Measurements from ENCODE around the gene THSD7A. TPM values are rescaled to one million over a fixed set of nuclear protein-coding genes. Genes with fewer than 3 reads are reported as not detected.

THSD7A gene
- total and polyA plus RNA-seq, 9 of the 15 experiments (the other 6 are each of a cell fraction or from before 2014, with no cell fraction given) = 0.01 to 0.02 TPM; not detected in 7

DNA sequence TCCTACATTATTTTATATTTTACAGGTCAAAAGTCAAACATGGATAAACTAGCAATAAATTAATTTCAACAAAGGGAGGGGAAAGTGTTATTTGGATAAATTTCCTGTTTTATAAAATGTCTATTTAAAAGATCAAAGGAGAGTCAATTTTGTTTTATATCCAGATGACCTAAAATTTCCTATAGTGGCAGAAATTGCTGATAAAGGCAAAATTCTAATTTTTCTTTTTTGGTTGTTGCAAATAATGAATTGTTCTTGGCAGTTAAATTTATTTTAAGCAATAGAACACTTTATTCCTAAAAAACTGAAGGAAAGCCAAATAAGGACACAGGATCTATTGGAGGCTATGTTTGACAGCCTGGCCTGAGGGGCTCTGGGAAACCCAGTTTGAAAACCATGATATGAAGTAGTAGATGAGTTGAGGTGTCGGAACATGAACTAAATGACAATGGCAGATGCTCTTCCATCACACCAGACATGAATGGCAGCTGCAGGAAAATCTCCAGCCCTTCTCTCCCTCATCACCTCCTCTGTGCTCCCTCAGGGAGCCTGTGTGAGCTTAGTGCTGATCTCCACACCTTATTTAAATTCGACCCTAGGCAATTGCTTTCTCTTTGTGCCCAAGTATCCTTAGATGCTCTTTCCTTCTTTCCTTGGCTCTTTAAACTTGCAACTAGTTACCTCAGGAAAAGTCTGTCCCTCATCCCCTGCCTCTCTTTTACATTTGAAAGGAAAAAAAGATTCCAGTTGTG lies 395.0 kb downstream of the THSD7A start:
- no peaks in the 10 kb centered on the region for H3K79me2 ChIP-seq (ENCODE audit: control insufficient read depth, insufficient read depth, low read length)
- H3K4me1 ChIP-seq (replicated peaks in 1 of 2; ENCODE audit: control insufficient read depth in 2 of 2, insufficient read depth in 2 of 2, low read length in 2 of 2) = no peaks in the 10 kb centered on the region
- ATAC-seq = no peak
- WGBS (ENCODE audit: insufficient coverage, low coverage, missing lambda C conversion rate) = 0% methylated on average over 2 of the region's 2 CpGs
- no peak for FAIRE-seq
- no peak overlapping the region for H2AFZ ChIP-seq (ENCODE audit: low read depth, low read length)
- H3K36me3 ChIP-seq (ENCODE audit: control insufficient read depth, insufficient read depth, low read length) = no peaks in the 10 kb centered on the region
- ChIA-PET POLR2A (no interaction called here), CTCF (ENCODE audit: low intra/inter-chr PET ratio) (no interaction called here)
- H3K9me3 ChIP-seq (replicated peaks; ENCODE audit: control insufficient read depth, insufficient read depth, low read depth, low read length) = no peaks in the 10 kb centered on the region
- no peaks in the 10 kb centered on the region for H3K9me1 ChIP-seq (ENCODE audit: control insufficient read depth, insufficient read depth, low read length)
- no peak overlapping the region for H3K4me2 ChIP-seq (ENCODE audit: insufficient read depth, low read length)
- H3K4me3 ChIP-seq = no peak overlapping the region
- intact Hi-C loops (cut with micrococcal nuclease) = no loop called here
- DNase-seq (ENCODE audit: extremely low read depth in 1 of 4, low spot score in 3 of 4) = no peak
- H3K9ac ChIP-seq (ENCODE audit: insufficient read depth in 1 of 2, low read depth in 2 of 2, low read length in 2 of 2) = no peak overlapping the region
- no peak overlapping the region for H3K27ac ChIP-seq (ENCODE audit: extremely low read depth, low read depth, low read length)
- H3K27me3 ChIP-seq (ENCODE audit: control insufficient read depth in 2 of 2, insufficient read depth in 2 of 2, low read length in 2 of 2) = no peaks in the 10 kb centered on the region
- no peaks in the 10 kb centered on the region for H4K20me1 ChIP-seq (replicated peaks; ENCODE audit: control insufficient read depth, insufficient read depth, low read length)
- TF ChIP-seq MAFF (IDR thresholded peaks at IDR 0.05; ENCODE audit: low read length) (0 out of 2 replicates have a peak, but pooled peaks have one; percentile 9), ZNF316 (IDR thresholded peaks at IDR 0.05) (peak; percentile 50; the same call in 1 of the 2 replicates), ZNF354B (CRISPR knock-in tag; IDR thresholded peaks at IDR 0.05) (no peak)
- BruUV-seq (replicated peaks) = no TSS peak
- in situ Hi-C loops (cut with MboI) = no loop called here

DNA sequence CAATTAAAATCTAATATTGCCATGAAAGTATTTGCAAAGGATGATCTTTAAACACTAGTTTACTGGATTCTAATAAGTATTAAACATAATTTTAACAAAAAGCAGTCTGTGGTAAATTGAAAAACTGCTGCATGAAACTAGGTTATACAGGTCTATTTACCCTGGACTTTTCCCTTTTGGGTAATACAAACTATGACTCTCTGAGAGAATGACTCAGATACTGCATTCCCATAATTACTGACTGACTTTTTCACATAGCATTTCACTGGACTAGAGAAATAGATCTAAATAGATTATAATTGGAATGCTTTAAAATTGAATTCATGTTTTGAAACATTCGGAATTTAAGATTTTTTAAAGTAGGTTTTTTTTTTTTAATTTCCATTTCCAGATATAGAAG lies 395.7 kb downstream of the THSD7A start:
- ATAC-seq = no peak

More for the DNA sequence above, 395.7 kb downstream of the THSD7A start:
- Histone ChIP-seq H3K79me2 (ENCODE audit: control insufficient read depth, insufficient read depth, low read length) (no peaks in the 10 kb centered on the region), H3K4me1 (replicated peaks in 1 of 2; ENCODE audit: control insufficient read depth in 2 of 2, insufficient read depth in 2 of 2, low read length in 2 of 2) (no peaks in the 10 kb centered on the region), H2AFZ (ENCODE audit: low read depth, low read length) (no peak overlapping the region), H4K20me1 (replicated peaks; ENCODE audit: control insufficient read depth, insufficient read depth, low read length) (no peaks in the 10 kb centered on the region), H3K9me1 (ENCODE audit: control insufficient read depth, insufficient read depth, low read length) (no peaks in the 10 kb centered on the region), H3K4me3 (no peak overlapping the region), H3K27me3 (ENCODE audit: control insufficient read depth in 2 of 2, insufficient read depth in 2 of 2, low read length in 2 of 2) (no peaks in the 10 kb centered on the region), H3K36me3 (ENCODE audit: control insufficient read depth, insufficient read depth, low read length) (no peaks in the 10 kb centered on the region), H3K9ac (ENCODE audit: insufficient read depth in 1 of 2, low read depth in 2 of 2, low read length in 2 of 2) (no peak overlapping the region), H3K9me3 (replicated peaks; ENCODE audit: control insufficient read depth, insufficient read depth, low read depth, low read length) (no peaks in the 10 kb centered on the region), H3K4me2 (ENCODE audit: insufficient read depth, low read length) (no peak overlapping the region), H3K27ac (ENCODE audit: extremely low read depth, low read depth, low read length) (no peak overlapping the region)
- in situ Hi-C loops (cut with MboI) = no loop called here
- no TSS peak for BruUV-seq (replicated peaks)
- intact Hi-C loops (cut with micrococcal nuclease) = no loop called here
- DNase-seq (ENCODE audit: extremely low read depth in 1 of 4, low spot score in 3 of 4) (no peak), FAIRE-seq (no peak)
- POLR2A ChIA-PET = no interaction called here
- 0% methylated on average over 1 of the region's 1 CpG for WGBS (ENCODE audit: insufficient coverage, low coverage, missing lambda C conversion rate)
- CTCF ChIA-PET (ENCODE audit: low intra/inter-chr PET ratio) = no interaction called here
- TF ChIP-seq MAFF (IDR thresholded peaks at IDR 0.05; ENCODE audit: low read length) = no peak
- TF ChIP-seq SOX6 (IDR thresholded peaks at IDR 0.05) = no peak
- TF ChIP-seq POLR2G (IDR thresholded peaks at IDR 0.05; ENCODE audit: low read depth, low read length) = no peak
